ENCODE measurements around the gene ARF1.

The ARF1 gene

DNA sequence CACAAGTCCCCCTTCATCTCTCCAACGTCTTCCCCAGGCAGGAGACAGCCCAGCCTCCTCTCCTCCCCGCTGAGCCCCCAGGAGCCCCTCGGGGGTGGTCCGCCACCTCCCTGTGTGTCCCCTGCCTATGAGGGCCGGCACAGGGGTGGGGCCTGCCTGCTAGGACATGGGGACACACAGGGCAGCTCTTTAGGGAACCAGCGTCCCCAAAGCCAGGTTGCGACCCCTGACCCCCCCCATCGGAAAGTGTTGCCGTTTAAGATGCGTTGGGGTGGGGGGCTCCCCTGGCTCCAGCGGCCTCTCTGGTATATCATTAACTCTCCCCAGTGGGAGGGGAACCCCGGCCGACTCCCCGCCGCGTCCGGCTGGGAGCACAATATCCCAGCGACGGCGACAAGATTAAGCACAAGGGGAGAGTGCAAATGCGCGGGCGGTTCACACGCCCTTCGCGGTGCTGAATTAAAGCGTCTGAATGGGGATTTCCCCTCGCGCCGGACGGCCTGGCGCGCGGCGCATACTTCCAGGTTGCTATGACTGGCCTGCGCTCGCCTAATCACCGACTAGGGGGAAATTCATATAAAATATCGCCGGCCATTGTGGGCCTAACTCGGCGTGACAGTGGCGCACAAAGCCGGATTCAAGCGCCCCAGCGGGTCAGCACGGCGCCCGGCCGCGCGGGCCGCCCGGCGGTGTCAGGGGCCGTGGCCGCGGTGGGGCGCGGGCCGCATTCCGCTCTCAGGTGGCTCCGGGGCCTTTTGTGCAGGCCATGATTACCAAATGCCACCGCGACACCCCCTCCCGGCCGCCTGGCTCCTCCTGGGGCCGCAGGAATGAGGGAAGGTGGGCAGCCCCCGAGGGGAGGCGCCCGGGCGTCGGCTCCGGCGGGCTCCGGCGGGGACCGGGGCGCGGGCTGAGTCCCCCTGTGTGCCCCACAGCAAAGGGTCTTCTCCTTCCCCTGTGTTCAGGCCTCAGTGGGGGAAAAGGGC, 44.8 kb upstream of the ARF1 start:
- CTCF ChIA-PET: no interaction called here
- Histone ChIP-seq H3K27ac (ENCODE audit: extremely low read depth, low read depth, low read length) (no peak overlapping the region), H3K4me1 (ENCODE audit: control insufficient read depth, insufficient read depth, low read length) (no peaks in the 10 kb centered on the region), H3K9me3 (ENCODE audit: control insufficient read depth, insufficient read depth, low read depth, low read length) (no peaks in the 10 kb centered on the region), H3K4me3 (ENCODE audit: low read depth, low read length) (no peak overlapping the region), H3K36me3 (ENCODE audit: control insufficient read depth in 2 of 2, insufficient read depth in 1 of 2, low read length in 2 of 2) (no peaks in the 10 kb centered on the region)
- POLR2A ChIA-PET: no interaction called here
- TF ChIP-seq, protein P1, sequence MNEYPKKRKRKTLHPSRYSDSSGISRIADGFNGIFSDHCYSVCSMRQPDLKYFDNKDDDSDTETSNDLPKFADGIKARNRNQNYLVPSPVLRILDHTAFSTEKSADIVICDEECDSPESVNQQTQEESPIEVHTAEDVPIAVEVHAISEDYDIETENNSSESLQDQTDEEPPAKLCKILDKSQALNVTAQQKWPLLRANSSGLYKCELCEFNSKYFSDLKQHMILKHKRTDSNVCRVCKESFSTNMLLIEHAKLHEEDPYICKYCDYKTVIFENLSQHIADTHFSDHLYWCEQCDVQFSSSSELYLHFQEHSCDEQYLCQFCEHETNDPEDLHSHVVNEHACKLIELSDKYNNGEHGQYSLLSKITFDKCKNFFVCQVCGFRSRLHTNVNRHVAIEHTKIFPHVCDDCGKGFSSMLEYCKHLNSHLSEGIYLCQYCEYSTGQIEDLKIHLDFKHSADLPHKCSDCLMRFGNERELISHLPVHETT (tag by site-specific recombination; IDR thresholded peaks at IDR 0.05): no peak
- TF ChIP-seq ZIC2 (tag by site-specific recombination; IDR thresholded peaks at IDR 0.05) (0 out of 2 replicates have a peak, but pooled peaks have one; percentile 8), GLIS2 (tag by site-specific recombination; IDR thresholded peaks at IDR 0.05) (0 out of 2 replicates have a peak, but pooled peaks have one; percentile 32)

DNA sequence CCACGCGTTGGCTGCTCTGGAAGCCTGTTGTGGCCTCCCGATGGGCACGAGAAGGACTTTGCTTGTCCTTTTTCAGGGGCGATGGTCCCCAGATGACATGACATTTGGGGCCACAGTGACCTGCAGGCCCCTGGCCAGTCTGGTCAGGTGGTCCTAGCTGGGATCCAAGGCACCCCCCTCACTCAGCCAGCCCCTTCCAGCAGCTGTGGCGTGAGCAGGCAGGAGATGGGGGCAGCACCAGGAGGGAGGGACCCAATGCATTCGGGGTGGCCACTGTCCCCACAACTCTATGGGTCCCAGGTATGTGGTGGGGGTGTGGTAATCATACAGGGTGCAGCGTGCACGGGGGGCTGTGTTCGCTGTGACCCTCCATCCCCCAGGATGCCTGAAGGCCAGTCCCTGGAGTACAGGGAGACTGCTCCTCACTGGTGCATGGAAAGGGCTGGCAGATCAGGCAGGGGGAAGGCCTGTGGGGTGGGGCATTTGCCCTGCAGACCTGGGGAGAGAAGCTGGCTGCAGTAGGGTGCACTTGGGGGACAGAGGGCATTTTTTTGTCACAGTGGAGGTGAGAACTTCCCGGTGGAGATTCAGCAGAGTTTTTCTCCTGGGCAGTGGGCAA, 44.0 kb upstream of the ARF1 start:
- H3K36me3 ChIP-seq (ENCODE audit: control insufficient read depth in 2 of 2, insufficient read depth in 1 of 2, low read length in 2 of 2): no peaks in the 10 kb centered on the region
- H3K4me1 ChIP-seq (ENCODE audit: control insufficient read depth, insufficient read depth, low read length): no peaks in the 10 kb centered on the region
- ChIA-PET POLR2A (no interaction called here), CTCF (no interaction called here)
- H3K4me3 ChIP-seq (ENCODE audit: low read depth, low read length): no peak overlapping the region
- H3K27ac ChIP-seq (ENCODE audit: extremely low read depth, low read depth, low read length): no peak overlapping the region
- H3K9me3 ChIP-seq (ENCODE audit: control insufficient read depth, insufficient read depth, low read depth, low read length): no peaks in the 10 kb centered on the region
- TF ChIP-seq ZNF549 (tag by site-specific recombination; IDR thresholded peaks at IDR 0.05): no peak
- no peak for TF ChIP-seq ZNF335 (tag by site-specific recombination; conservative IDR thresholded peaks at IDR 0.05)
- TF ChIP-seq ZNF416 (tag by site-specific recombination; IDR thresholded peaks at IDR 0.05): no peak
- no peak for TF ChIP-seq GLI2 (tag by site-specific recombination; IDR thresholded peaks at IDR 0.05; ENCODE audit: borderline replicate concordance, low read depth)
- no peak for TF ChIP-seq MEIS1 (CRISPR knock-in tag; IDR thresholded peaks at IDR 0.05; ENCODE audit: borderline replicate concordance)
- no peak for TF ChIP-seq WT1 (tag by site-specific recombination; IDR thresholded peaks at IDR 0.05)

DNA sequence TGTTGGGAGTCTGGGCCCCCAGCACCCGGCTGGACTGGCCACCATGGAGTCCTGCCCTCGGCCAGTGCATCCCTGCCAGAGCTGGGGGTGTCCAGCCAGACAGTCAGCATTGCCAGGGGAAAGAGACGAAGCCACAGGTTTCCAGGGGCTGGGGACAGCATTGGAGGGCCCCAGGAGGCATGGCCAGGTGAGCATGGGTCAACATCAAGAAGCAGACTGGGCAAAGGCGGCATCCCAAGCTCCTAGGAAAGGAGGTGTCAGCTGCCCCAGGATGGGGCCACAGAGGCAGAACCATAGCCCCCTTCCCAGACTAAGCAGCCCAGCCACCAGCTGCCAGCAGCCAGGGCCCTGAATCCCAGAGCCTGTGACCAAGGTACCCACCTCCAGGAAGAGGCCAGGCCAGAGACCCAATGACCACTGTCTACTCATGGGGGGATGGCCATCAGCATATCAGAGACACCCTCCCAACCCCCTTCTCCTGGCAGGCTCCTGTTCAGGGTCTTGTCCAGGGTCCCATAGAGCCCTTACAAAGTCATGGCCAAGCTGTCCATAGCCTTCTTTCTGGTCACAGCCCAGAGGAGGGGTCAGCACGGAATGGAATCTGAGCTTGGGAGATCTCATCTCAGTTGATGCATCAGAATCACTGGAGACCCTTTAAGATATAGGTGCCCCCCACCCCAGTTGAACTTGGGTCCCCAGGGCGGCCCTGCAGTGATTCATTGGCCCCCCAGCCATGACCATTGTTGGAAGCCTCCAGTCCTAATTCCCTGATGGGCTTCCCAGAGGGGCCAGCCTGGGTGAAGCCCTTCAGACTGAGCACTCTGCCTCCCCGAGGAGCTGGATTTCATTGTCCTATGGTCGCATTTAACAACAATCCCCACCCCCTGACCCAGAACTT, 43.3 kb upstream of the ARF1 start:
- Histone ChIP-seq H3K27ac (ENCODE audit: extremely low read depth, low read depth, low read length) (no peak overlapping the region), H3K9me3 (ENCODE audit: control insufficient read depth, insufficient read depth, low read depth, low read length) (no peaks in the 10 kb centered on the region), H3K36me3 (ENCODE audit: control insufficient read depth in 2 of 2, insufficient read depth in 1 of 2, low read length in 2 of 2) (no peaks in the 10 kb centered on the region), H3K4me3 (ENCODE audit: low read depth, low read length) (no peak overlapping the region), H3K4me1 (ENCODE audit: control insufficient read depth, insufficient read depth, low read length) (no peaks in the 10 kb centered on the region)
- ChIA-PET POLR2A (no interaction called here), CTCF (no interaction called here)
- TF ChIP-seq, protein P2, sequence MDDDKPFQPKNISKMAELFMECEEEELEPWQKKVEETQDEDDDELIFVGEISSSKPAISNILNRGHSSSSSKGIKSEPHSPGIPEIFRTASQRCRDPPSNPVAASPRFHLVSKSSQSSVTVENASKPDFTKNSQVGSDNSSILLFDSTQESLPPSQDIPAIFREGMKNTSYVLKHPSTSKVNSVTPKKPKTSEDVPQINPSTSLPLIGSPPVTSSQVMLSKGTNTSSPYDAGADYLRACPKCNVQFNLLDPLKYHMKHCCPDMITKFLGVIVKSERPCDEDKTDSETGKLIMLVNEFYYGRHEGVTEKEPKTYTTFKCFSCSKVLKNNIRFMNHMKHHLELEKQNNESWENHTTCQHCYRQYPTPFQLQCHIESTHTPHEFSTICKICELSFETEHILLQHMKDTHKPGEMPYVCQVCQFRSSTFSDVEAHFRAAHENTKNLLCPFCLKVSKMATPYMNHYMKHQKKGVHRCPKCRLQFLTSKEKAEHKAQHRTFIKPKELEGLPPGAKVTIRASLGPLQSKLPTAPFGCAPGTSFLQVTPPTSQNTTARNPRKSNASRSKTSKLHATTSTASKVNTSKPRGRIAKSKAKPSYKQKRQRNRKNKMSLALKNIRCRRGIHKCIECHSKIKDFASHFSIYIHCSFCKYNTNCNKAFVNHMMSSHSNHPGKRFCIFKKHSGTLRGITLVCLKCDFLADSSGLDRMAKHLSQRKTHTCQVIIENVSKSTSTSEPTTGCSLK (tag by site-specific recombination; IDR thresholded peaks at IDR 0.05): no peak
- TF ChIP-seq ZEB2 (tag by site-specific recombination; IDR thresholded peaks at IDR 0.05) (no peak), ZNF677 (tag by site-specific recombination; IDR thresholded peaks at IDR 0.05) (no peak), SP7 (tag by site-specific recombination; IDR thresholded peaks at IDR 0.05) (no peak), KLF1 (tag by site-specific recombination; IDR thresholded peaks at IDR 0.05) (no peak), ZNF830 (tag by site-specific recombination; IDR thresholded peaks at IDR 0.05; ENCODE audit: low read depth) (no peak), ZNF654 (tag by site-specific recombination; IDR thresholded peaks at IDR 0.05; ENCODE audit: low read depth) (no peak), MEIS1 (CRISPR knock-in tag; IDR thresholded peaks at IDR 0.05; ENCODE audit: borderline replicate concordance) (no peak), ZBTB48 (tag by site-specific recombination; IDR thresholded peaks at IDR 0.05) (no peak), ZNF354C (tag by site-specific recombination; IDR thresholded peaks at IDR 0.05; ENCODE audit: borderline replicate concordance, low read depth) (no peak), ZNF146 (tag by site-specific recombination; IDR thresholded peaks at IDR 0.05) (no peak), ZNF777 (tag by site-specific recombination; IDR thresholded peaks at IDR 0.05; ENCODE audit: borderline replicate concordance) (no peak), ZNF555 (tag by site-specific recombination; conservative IDR thresholded peaks at IDR 0.05) (no peak)
- TF ChIP-seq, protein P3, sequence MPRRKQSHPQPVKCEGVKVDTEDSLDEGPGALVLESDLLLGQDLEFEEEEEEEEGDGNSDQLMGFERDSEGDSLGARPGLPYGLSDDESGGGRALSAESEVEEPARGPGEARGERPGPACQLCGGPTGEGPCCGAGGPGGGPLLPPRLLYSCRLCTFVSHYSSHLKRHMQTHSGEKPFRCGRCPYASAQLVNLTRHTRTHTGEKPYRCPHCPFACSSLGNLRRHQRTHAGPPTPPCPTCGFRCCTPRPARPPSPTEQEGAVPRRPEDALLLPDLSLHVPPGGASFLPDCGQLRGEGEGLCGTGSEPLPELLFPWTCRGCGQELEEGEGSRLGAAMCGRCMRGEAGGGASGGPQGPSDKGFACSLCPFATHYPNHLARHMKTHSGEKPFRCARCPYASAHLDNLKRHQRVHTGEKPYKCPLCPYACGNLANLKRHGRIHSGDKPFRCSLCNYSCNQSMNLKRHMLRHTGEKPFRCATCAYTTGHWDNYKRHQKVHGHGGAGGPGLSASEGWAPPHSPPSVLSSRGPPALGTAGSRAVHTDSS (tag by site-specific recombination; IDR thresholded peaks at IDR 0.05): no peak

Data from HEK293 (cell line).